Endothelial cell of umbilical vein (primary cell): Measurements from ENCODE around the gene STAU1.

Experiments used
- CTCF ChIP-seq, 2 donors: IDR thresholded peaks; 1 replicate in 1 of 2; 2 replicates in 1 of 2; pipeline ENCODE4 v1.5.1; 2011; ENCODE audit warnings: low read length in 2 of 2, mild to moderate bottlenecking in 2 of 2, moderate library complexity in 2 of 2, control low read depth in 1 of 2, inconsistent platforms in 1 of 2, low read depth in 1 of 2; ENCODE audit not compliant: insufficient read depth in 1 of 2; ENCODE audit errors: extremely low read depth in 1 of 2
- EZH2 ChIP-seq: IDR thresholded peaks from 2 replicates; pipeline ENCODE4 v1.6.1; 2012; ENCODE audit warnings: borderline replicate concordance, low read depth, mild to moderate bottlenecking, moderate library complexity, low read length, inconsistent platforms; ENCODE audit not compliant: severe bottlenecking
- JUN ChIP-seq: IDR thresholded peaks from 2 replicates; pipeline ENCODE4 v1.6.1; 2011; ENCODE audit warnings: borderline replicate concordance, low read depth; ENCODE audit not compliant: insufficient read length, insufficient read depth
- POLR2A ChIP-seq: IDR thresholded peaks from 2 replicates; pipeline ENCODE4 v1.6.1; 2012; ENCODE audit warnings: low read depth, mild to moderate bottlenecking, control low read depth, low read length
- POLR2AphosphoS5 ChIP-seq: IDR thresholded peaks from 2 replicates; pipeline ENCODE4 v1.6.1; 2012; ENCODE audit warnings: low read depth, mild to moderate bottlenecking, control low read depth, low read length, moderate library complexity; ENCODE audit not compliant: insufficient read depth

DNA sequence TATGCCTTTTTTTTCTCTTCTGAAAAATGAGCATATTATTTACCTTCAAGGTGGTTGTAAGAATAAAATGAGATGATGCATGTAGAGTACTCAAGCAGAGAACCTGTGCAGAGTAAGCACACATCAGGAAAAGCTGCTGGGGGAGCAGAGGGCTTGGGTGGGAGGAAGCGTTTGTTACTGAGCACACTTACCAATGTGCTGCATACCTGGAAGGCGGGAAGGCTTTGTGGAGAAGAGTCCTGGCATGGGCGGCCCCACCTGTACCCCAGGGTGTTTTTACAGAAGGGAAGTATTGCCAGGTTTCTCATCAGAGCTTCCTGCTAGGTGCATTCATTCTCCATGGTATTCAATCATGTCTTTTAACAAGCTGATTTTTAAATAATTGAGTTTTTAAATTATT lies 89.1 kb downstream of the STAU1 start:
- no peak for TF ChIP-seq POLR2AphosphoS5
- no peak for TF ChIP-seq CTCF (IDR thresholded peaks at IDR 0.05; ENCODE audit: extremely low read depth in 1 of 2, insufficient read depth in 1 of 2, low read depth in 1 of 2, low read length in 2 of 2)
- no peak for TF ChIP-seq EZH2
- no peak for TF ChIP-seq POLR2A
- TF ChIP-seq JUN, result no peak
